HepG2 (cell line): Measurements from ENCODE around the gene SMIM36. TPM values are rescaled to one million over a fixed set of nuclear protein-coding genes. Genes with fewer than 3 reads are reported as not detected.

Experiments used
- NFAT5 ChIP-seq: sonication (generic); formaldehyde crosslinking; IDR thresholded peaks from 2 replicates; pipeline ENCODE4 v1.4.0; 2020; ENCODE audit warnings: missing genetic modification reagents
- NFRKB ChIP-seq: fragments of 450-650 bp; IDR thresholded peaks from 2 replicates; pipeline ENCODE4 v1.6.1; 2017
- SP2 ChIP-seq: sonication (generic); formaldehyde crosslinking; IDR thresholded peaks from 2 replicates; pipeline ENCODE4 v1.5.1; 2020; ENCODE audit warnings: mild to moderate bottlenecking, missing genetic modification reagents
- WIZ ChIP-seq: sonication (generic); formaldehyde crosslinking; IDR thresholded peaks from 2 replicates; pipeline ENCODE4 v1.5.1; 2020; ENCODE audit warnings: mild to moderate bottlenecking, missing genetic modification reagents
- ZBTB40 ChIP-seq, 2 experiments: fragments of 450-650 bp in 1 of 2; sonication (generic) in 1 of 2; formaldehyde crosslinking in 1 of 2; IDR thresholded peaks; 2 replicates each; pipeline versions ENCODE4 v1.6.1 to v1.8.0; 2016 to 2022; ENCODE audit warnings: antibody characterized with exemption in 1 of 2, mild to moderate bottlenecking in 1 of 2, missing genetic modification reagents in 1 of 2
- ZNF460 ChIP-seq: sonication (generic); formaldehyde crosslinking; IDR thresholded peaks from 2 replicates; pipeline ENCODE4 v1.5.1; 2020; ENCODE audit warnings: missing genetic modification reagents, mild to moderate bottlenecking, borderline replicate concordance
- ZNF512B ChIP-seq: sonication (generic); formaldehyde crosslinking; IDR thresholded peaks from 2 replicates; pipeline ENCODE4 v1.5.1; 2020; ENCODE audit warnings: missing genetic modification reagents, mild to moderate bottlenecking, borderline replicate concordance
- polyA plus RNA-seq, 8 experiments: library from polyadenylated mRNA; depleted of rRNA in 3 of 8; stranded (reverse) in 7 of 8; unstranded in 1 of 8; fragments of >200 nt; fragmentation: Illumina TruSeq in 4 of 8; extraction: Trizol in 4 of 8; gene quantifications; 2 replicates each; pipeline versions ENCODE4 v1.2.1 to v1.2.3, GENCODE V29; 2011 to 2016; ENCODE audit warnings: low read depth in 4 of 8, missing spikeins in 1 of 8, mixed read lengths in 1 of 8; ENCODE audit not compliant: insufficient read depth in 1 of 8
- total RNA-seq, 5 experiments: library from RNA; depleted of rRNA; stranded (reverse); fragments of >200 nt; fragmentation: Illumina TruSeq; extraction: Trizol; gene quantifications; 2 replicates each; pipeline ENCODE4 v1.2.3, GENCODE V29; 2016; ENCODE audit warnings: low read depth in 1 of 5
- TF ChIP-seq, protein P1 (sequence below): sonication (generic); formaldehyde crosslinking; IDR thresholded peaks from 2 replicates; pipeline ENCODE4 v1.5.1; 2020; ENCODE audit warnings: mild to moderate bottlenecking, moderate library complexity, missing genetic modification reagents

The SMIM36 gene
- total and polyA plus RNA-seq, 2 of the 13 experiments (the other 11 are each of a cell fraction or from before 2014, with no cell fraction given), result not detected

DNA sequence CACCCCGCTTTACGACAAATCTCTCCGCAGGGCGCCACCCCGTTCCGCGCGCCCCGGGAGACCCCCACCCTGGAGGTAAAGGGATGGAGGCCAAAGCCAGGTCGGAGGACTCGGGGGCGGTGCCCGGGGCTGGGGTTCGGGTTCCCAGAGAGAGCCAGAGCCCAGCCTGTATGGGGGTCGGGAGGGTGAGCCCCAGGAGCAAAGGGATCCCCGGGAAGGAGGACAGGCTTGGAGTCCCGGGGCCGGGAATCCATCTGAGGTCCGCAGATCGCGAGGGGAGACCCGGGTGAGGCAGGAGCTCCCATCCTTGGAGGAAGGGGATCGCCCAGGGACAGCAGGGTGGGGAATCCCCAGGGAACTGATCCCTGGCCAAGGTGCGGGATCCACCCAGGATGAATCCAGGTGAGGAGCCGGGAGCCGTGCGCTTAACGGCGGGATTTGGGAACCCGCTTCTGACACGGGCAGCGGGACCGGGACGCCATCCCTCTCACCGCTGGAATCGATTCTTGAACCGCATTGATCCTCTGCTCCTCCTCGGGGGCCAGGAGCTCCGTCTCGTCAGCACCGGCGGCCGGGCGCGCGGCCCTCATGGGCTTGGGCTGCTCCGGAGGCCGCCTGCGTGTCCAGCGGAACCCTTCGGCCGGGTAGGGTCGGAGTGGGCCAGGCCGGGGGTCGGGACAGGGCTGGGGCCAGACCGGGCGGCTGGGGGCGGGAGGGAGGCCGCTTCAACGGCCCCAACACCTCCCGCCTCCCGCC is 89.9 kb downstream of the SMIM36 start, which contains the start of gene MMD (continued):
- no peak for TF ChIP-seq ZBTB40 (IDR thresholded peaks at IDR 0.05)
- TF ChIP-seq ZBTB40 (CRISPR knock-in tag; IDR thresholded peaks at IDR 0.05), result peak; percentile 44; the same call in 1 of the 2 replicates
- TF ChIP-seq SP2, result 0 out of 2 replicates have a peak, but pooled peaks have one; percentile 8
- TF ChIP-seq NFRKB, result no peak
- TF ChIP-seq, protein P1, sequence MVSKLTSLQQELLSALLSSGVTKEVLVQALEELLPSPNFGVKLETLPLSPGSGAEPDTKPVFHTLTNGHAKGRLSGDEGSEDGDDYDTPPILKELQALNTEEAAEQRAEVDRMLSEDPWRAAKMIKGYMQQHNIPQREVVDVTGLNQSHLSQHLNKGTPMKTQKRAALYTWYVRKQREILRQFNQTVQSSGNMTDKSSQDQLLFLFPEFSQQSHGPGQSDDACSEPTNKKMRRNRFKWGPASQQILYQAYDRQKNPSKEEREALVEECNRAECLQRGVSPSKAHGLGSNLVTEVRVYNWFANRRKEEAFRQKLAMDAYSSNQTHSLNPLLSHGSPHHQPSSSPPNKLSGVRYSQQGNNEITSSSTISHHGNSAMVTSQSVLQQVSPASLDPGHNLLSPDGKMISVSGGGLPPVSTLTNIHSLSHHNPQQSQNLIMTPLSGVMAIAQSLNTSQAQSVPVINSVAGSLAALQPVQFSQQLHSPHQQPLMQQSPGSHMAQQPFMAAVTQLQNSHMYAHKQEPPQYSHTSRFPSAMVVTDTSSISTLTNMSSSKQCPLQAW (CRISPR knock-in tag), result no peak
- no peak; the same call in 1 of the 2 replicates for TF ChIP-seq ZNF460
- no peak; the same call in 1 of the 2 replicates for TF ChIP-seq WIZ (CRISPR knock-in tag)
- TF ChIP-seq ZNF512B (CRISPR knock-in tag), result no peak
- no peak for TF ChIP-seq NFAT5 (CRISPR knock-in tag)
